Measurements from ENCODE around the gene NEU2.
"Not testable (repeated sequence)": the region's sequence is repeated elsewhere in the genome, so short reads cannot be mapped to it uniquely, and the experiment has no call there.

Gene NEU2

DNA sequence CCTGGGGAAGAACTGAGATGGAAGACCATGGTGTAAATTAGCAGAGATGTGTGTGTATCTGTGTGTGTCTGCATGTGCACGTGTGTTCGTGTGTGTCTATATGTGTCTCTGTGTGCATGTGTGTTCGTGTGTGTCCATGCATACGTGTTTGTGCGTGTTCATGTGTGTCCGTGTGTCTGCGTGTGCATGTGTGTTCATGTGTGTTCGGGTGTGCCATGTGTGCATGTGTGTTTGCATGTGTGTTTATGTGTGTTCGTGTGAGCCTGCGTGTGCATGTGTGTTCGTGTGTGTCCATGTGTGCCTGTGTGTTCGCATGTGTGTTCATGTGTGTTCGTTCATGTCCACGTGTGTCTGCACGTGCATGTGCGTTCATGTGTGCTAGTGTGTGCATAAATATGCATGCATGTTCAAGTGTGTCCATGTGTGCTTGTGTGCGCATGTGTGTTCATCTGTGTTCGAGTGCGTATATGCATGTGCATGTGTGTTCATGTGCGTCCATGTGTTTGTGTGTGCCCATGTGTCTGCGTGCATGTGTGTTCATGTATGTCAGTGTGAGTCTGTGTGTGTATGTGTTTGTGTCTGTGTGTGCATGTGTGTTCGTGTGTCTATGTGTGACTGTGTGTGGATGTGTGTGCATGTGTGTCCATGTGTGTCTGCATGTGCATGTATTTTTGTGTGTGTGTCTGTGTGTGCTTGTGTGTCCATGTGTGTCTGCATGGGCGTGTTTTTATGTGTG, 3.1 kb downstream of the NEU2 start:
- no peak for DNase-seq

DNA sequence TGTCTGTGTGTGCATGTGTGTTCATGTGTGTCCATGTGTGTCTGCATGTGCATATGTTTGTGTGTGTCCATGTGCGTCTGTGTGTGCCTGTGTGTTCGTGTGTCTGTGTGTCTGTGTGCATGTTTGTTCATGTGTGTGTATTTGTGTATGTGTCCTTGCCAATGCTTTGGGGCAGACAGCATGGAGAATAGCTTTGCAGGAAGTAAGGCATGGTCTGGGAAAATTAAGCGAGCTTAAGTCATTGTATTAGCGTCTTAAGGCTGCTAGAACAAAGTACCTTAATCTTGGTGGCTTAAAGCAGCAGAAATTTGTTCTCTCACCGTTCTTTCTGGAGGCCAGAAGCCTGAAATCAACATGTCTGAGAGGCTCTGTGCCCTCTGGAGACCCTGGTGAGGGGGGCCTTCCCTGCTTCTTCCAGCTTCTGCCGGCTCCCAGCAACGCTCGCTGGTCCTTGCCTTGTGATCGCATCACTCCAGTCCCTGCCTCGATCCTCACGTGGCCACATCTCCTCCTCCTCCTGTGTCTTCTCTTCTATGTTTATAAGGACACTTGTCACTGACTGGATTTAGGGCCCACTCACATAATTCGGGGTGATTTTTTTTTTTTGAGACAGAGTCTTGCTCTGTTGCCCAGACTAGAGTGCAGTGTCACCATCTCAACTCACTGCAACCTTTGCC, 3.8 kb downstream of the NEU2 start:
- no peak for DNase-seq

DNA sequence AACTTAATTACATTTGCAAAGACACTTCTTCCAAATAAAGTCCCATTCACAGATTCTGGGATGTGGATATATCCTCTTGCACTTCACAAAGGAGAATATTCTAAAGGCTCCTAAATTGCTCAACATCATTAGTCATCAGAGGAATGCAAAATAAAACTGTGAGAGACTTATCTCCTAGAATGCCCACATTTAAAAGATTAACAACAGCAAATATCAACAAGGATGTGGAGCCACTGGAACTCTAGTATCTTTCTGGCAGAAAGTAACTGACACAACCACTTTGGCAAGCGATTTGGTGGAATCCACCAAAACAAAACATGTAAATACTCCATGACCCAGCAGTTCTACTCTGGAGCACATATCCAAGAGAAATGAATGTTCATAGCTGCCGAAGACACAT, 4.6 kb downstream of the NEU2 start:
- DNase-seq, result no peak

- DNase-seq, result no peak
Observed at GRCh38 chr2:233039212-233039845, 6.9 kb downstream of the NEU2 start.

DNA sequence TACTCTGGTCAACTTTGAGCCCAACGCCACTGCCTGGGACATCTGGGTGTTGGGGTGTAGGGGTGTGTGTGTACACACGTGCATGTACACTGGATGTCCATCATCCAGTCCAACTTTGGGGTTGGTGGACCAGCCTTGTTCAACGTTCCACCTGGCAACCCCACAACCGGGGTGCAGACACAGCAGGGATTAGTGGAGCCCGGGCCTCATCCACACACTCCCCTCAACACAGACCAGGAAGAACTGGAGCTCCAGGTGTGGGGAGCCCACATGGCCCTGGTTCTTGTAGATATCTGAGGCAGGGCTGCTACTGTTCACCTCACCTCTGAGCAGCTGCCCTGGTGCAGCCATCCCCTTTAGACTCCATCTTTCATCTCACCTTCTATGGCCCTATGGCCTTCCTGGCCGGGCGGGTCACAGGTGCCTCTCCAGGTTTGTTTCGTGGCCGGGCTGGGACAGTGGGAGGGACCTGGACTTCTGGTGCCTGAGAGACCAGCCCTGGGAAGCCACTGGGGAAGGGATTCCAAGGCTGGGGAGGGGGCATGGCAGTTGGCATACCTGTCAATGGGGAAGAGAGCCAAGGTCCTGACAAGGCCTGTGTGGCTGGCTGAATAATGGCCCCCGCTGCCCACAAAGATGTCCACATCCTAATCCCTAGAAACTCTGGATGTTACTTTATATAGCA, 7.5 kb downstream of the NEU2 start:
- no peak for DNase-seq

DNA sequence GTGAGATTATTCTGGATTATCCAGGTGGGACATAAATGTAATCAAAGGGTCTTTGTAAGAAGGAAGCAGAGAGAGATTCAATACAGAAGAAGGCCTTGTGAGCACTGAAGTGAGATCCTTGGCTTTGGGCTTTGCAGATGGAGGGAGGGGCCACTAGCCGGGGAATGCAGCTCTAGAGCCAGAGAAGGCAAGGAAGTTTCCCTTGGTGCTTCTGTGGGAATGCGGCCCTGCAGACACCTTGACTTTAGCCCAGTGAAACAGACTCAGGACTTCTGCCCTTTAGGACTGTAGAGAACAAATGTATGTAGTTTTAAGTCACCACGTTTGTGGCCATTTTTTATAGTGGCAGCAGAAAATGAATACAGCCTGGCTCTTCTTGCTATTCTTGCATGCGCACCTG, 8.1 kb downstream of the NEU2 start:
- no peak for DNase-seq

- DNase-seq, result no peak
Observed at GRCh38 chr2:233041722-233042323, 9.4 kb downstream of the NEU2 start.

GRCh38 chr2:233042549-233042948, 10.1 kb downstream of the NEU2 start:
- no peak for DNase-seq

DNA sequence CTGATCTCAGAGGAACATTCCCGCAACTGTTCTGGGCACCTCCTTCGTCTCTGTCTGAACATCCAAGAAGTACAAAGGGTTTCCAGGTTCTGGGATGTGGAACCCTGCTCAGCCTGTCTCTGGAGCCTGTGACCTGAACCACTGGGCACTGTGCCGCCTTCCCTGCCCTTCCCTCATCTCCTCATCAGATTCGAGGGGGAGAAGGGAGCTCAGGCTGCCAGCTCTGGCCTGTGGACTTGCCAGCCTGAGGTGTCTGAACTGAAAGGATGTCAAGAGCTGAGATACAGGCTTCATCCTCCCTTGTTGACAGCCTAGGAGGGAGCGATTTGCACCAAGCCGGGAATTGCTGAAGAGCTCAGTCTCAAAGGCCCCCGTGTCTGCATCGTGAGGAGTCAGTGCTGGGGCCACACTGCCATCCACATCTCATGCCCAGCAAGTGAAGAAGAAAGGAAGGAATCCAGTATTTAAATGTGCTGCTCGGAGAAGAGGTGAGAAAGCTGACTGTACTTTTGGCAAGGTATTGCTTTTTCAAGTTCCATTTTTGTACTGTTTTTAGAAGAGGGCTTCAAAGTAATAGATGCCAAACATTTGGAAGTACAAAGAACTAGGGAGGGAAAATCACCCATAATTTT, 12.6 kb downstream of the NEU2 start:
- no peak for DNase-seq

GRCh38 chr2:233047206-233047605, 14.7 kb downstream of the NEU2 start:
- DNase-seq, result no peak

GRCh38 chr2:233047667-233048066, 15.2 kb downstream of the NEU2 start:
- no peak for DNase-seq

GRCh38 chr2:233048569-233049193, 16.2 kb downstream of the NEU2 start:
- no peak for DNase-seq

GRCh38 chr2:233049194-233049761, 16.8 kb downstream of the NEU2 start:
- DNase-seq, result no peak

- DNase-seq, result no peak
Observed at GRCh38 chr2:233051241-233052149, 19.0 kb downstream of the NEU2 start.

GRCh38 chr2:233052517-233052916, 20.0 kb downstream of the NEU2 start:
- not testable (repeated sequence) for DNase-seq

DNA sequence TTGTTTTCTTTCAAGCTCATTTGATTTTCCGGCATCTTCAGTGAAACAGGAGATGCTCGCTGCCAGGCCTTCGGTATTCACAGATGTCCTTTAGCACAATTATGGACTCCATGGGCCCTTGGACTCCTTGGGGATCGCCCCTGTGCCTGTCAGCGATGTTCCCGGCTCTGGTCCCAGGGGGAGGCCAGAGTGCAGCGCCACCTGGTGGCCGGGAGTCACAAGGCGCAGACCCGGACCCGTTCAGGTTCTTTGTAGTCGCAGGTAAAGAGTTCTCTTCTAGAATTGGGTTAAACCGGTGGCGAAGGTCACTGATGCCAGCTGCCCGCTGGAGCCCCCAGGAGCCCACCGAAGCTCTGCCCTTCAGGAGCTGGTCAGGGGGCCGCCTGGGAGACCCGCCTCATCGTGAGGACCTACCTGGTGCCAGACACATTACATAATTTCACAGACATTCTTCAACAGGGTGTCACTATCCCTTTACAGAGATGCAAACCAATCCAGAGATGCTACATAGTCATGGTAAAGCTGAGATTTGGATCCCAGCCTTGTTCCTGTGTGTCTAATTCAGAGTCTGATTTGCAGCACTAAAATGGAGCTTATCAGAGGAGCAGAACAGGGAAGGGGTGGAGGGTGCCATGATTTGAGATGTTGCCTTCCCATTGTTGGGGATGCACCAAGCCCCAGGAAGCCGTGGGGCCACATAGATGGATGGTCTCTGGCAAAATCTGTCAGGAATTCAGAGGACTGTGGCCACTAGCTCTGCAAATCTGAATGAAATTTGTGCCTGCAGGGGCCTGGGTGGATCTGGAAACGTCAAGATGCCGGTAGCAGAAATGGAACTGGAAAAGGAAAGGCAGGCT, 21.7 kb downstream of the NEU2 start:
- DNase-seq, result peak; percentile 90

DNA sequence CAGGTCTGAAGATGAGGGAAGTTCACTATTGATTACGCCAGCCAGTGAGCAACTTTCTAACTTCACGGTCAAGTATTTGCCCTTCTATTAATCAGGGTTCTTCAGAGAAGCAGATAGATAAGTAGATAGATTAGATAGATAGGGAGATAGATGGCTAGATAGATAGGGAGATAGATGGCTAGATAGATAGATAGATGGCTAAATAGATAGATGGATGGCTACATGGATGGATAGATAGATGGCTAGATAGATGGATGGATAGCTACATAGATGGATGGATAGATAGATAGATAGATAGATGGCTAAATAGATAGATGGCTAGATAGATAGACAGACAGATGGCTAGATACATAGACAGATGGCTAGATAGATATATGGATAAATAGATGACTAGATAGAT, 22.9 kb downstream of the NEU2 start:
- no peak for DNase-seq

DNA sequence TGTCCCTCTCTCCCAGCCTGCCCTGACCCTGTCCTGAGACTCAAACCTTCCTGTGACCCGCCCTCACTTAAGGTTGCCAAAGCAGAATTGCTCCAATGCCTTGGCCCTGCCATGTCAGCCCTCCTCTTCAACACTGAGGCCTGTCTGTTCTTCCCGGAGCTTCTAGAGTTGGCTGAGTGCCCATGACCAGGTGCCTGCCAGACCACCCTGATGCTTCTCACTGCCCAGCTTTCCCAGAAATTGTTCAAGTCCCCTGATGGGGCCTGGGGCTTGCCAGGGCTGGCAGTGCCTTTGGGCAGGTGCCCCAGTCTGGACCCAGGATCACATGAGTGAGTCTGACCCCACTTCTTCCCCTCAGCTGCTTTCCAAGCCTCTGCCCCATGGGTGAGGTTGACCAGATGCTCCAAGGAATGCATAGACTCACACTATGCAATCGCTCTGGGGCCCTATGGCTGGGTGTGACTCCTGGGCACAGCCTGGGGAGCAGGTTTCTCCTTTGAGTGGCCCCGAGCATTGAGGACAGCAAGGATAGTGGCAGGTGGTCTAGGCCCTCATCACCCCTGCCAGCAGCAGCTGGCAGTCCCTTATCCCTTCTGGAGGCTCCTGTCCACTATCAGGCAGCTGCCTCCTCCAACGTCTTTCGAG, 24.6 kb downstream of the NEU2 start:
- no peak for DNase-seq
